A673 (cell line): ENCODE measurements around the gene TDP1.

ENCODE experiments used
- CTCF ChIP-seq: fragments of 300-800, 200-600 bp; sonication (generic); conservative IDR thresholded peaks from 2 replicates; pipeline ENCODE4 v1.5.1; 2017; ENCODE audit warnings: low read depth, mild to moderate bottlenecking, antibody characterized with exemption, low read length, moderate library complexity, mixed read lengths
- EZH2 ChIP-seq: fragments of 200-600 bp; sonication (generic); IDR thresholded peaks from 2 replicates; pipeline ENCODE4 v1.6.1; 2017; ENCODE audit warnings: borderline replicate concordance, low read depth, mild to moderate bottlenecking, mixed read lengths, antibody characterized with exemption, low read length; ENCODE audit not compliant: poor library complexity, severe bottlenecking

GRCh38 chr14:90024910-90025309 lies 69.2 kb downstream of the TDP1 start:
- TF ChIP-seq CTCF: no peak
- no peak for TF ChIP-seq EZH2
